SK-N-SH (cell line): ENCODE results near the gene DUOX2.
"Not testable (repeated sequence)": the region's sequence is repeated elsewhere in the genome, so short reads cannot be mapped to it uniquely, and the experiment has no call there.

Experiments used
- MXI1 ChIP-seq: IDR thresholded peaks from 2 replicates; pipeline ENCODE4 v1.6.1; 2012; ENCODE audit warnings: mild to moderate bottlenecking, low read depth, low read length, improper control_type of control experiment
- REST ChIP-seq: IDR thresholded peaks from 2 replicates; pipeline ENCODE4 v1.6.1; 2012; ENCODE audit warnings: mild to moderate bottlenecking, low read depth, low read length, moderate library complexity
- SIN3A ChIP-seq: IDR thresholded peaks from 2 replicates; pipeline ENCODE4 v1.6.1; 2012; ENCODE audit warnings: low read depth, mild to moderate bottlenecking, low read length, moderate library complexity, borderline replicate concordance

GRCh38 chr15:45135705-45136377, 21.9 kb upstream of the DUOX2 start:
- TF ChIP-seq SIN3A, MXI1, REST: not testable (repeated sequence)
